Uterus (tissue), 2 donors: ENCODE measurements around the gene DKKL1.

Source experiments
- CTCF ChIP-seq, 4 experiments: fragments of 200-600 bp in 2 of 4; fragments of 450-650 bp in 2 of 4; sonication (generic) in 2 of 4; IDR thresholded peaks; one replicate each; pipeline ENCODE4 v1.5.1; 2016 to 2019; ENCODE audit warnings: antibody characterized with exemption in 4 of 4, mild to moderate bottlenecking in 2 of 4, moderate library complexity in 1 of 4
- POLR2A ChIP-seq, 2 donors: fragments of 450-650 bp; IDR thresholded peaks; one replicate each; pipeline ENCODE4 v1.6.1; 2016; ENCODE audit warnings: antibody characterized with exemption in 2 of 2, mild to moderate bottlenecking in 1 of 2, moderate library complexity in 1 of 2

GRCh38 chr19:49403404-49404187 lies 39.9 kb downstream of the DKKL1 start:
- TF ChIP-seq CTCF (IDR thresholded peaks at IDR 0.05) (no peak), POLR2A (IDR thresholded peaks at IDR 0.05) (no peak)
